IPS-11a (cell line): ENCODE results near the gene SLIT3.

Experiments
- H3K4me3 ChIP-seq: one replicate; pipeline ENCODE4 v1.5.1; 2013; ENCODE audit warnings: low read depth, low read length, control low read depth

SLIT3 gene

DNA sequence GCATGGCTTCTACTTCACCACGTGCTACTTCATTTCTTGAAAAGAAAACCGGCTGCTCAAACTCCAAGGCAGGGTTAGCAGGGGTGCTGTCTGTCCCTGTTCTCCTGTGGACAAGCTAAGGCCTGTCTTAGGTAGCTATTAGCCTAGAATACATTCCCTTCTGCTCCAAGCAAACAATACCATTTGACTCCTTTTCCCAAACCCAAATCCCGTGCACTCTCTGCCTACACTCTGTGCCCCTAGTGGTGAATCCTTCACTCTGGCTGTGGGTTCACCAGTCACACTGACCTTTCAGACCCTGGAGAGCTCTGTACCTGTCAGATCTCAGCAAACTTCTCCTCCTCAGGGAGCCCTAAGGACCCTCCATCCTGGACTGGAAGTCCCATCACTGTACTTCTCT is 211.6 kb downstream of the SLIT3 start:
- H3K4me3 ChIP-seq: no peak overlapping the region

DNA sequence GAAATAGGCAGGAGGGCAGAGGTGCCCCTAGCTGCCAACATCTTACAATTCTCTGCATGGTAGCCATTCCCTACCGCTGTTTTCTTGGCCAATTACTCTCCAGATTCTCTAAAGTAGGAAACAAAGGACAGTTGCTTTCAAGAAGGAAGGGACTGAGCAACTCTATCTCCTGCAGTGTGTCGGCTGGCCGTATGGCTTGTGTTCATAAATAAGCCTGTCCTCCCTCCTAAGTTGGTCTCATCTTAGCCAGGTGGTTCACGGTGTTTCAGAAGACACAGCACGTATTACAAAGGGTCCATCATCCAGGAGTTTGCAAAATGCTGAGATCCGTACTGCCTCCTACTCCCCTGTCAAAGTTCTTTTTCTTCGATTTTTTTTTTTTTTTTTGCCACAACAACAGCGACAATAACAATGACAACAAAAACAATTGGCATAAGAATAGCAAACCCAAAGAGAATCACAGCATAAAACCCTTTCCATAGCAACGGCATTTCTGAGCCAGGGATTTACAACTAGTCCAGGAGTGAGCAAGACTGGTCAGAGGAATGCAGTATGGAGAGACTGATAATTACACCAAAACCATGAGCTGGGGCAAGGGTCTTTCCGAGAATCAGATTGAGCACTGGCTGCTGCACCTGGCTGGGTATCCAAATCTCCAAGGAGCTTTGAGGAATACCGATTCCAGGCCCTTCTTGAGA is 212.8 kb downstream of the SLIT3 start:
- no peak overlapping the region for H3K4me3 ChIP-seq

DNA sequence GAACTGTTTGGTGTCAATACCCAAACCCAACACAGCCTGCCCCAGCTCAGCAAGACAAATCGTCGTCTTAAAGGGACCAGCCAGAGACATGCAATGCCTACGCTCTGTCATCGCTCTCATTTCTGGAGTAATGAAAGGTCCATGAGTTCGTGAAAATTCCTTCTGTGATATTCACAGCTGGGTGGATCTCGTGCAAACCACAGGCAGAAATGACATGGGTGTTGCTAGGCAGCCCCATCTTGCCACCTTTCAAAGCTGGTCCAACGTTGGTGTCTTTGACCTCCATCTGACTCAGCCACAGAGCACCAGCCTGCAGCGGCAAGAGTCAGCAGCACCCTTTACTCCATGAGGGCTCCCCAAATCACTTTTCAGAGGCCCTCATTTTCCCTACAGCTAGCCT is 215.3 kb downstream of the SLIT3 start:
- H3K4me3 ChIP-seq: no peak overlapping the region

DNA sequence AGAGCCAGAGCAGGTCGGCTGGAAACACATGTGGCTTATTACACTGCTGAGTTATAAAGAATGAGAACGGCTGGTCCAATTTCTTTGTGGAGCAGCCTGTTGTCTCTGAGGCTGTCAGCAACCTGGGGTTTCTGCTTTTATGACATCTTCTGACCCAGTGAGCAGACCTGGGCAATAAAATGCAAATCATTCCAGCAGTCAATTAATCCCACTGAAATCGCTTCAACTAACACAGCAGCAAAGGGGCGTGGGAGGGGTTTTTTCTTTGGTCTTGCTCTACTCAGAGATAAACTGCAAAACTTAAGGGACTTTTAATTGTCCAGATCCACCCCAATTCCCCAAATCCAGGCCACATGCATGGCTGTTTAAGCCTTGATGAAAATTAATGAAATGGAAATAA is 215.7 kb downstream of the SLIT3 start:
- H3K4me3 ChIP-seq: no peak overlapping the region

DNA sequence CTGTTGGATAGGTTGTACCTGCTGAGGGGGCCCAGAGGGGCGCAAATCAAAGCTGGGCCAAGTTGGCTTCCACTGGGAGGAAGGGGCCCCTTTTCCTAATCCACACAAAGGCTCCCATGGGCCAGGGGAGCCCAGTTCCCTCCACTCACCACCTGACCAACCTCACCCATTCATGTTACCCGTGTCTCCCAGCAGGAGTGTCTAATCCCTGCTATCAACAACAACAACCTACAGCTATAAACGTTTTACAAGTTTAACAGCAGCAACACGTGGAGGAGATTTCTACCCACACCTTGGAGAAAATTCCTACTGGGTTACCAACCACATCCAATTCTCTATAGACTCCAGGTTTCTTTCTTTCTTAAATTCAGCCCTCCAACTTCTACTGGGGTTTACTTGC is 216.2 kb downstream of the SLIT3 start:
- no peak overlapping the region for H3K4me3 ChIP-seq

DNA sequence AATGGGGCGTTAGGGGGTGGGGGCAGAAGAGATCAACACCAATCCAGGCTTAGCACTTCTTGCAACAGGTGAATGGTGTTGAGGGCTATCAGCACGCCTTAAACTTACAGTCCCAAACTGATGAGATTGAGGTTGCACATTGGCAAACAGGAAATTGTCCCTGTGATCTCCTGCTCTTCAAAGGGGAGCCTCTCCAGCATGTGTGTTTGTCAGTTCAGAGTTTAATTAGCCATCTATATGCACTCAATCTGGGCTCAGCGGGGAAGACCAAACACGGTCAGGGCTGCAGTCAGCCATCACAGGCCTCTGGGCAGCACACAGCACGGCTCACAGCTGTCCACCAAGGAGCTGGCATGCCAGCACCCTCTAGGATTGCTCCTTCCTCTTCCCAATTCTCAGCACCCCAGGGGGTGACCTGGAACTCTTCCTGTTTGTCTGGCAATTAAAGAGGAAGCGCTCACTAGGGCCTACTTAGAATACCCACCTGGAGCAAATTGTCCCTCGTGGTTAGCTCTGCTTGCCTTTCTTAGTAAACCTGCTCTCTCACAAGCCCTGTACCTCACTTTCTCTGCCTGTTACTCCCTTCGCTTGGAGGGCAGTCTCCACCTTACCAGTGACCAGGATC is 217.4 kb downstream of the SLIT3 start:
- no peak overlapping the region for H3K4me3 ChIP-seq

DNA sequence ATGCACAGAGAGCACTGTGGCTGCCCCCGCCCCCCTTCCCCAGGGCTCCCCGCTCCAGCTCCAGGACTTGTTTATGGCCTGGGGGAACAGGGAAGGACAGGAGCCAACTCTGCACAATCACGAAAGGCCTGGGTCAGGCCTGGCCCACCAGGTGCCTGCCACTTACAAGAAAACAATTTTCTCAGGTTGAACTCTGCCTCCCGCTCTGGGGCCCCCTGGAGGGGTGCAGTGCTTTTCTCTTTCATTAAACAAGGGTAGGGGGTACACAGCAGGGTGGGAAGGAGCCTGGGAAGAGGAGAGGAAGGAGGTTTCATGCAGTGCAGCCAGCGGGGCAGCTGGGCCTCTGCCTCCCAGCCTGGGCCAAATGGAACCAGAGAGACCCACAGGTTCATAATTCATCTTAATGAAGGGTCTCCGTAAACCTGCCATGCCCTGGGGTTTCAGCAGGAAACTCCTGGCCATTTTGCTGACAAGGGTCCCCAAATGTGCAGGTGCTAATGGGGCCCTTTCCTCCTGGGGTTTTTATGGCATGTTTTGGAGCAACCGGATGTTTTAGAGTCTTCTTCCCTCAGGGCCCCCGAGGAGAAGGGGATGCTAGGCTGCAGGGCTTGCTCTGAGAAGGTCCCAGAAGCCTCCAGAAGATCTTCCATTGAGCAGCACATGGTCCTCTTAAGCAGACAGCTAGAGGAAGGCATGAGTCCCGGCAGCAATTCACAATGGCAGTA is 219.8 kb downstream of the SLIT3 start:
- H3K4me3 ChIP-seq: no peak overlapping the region

DNA sequence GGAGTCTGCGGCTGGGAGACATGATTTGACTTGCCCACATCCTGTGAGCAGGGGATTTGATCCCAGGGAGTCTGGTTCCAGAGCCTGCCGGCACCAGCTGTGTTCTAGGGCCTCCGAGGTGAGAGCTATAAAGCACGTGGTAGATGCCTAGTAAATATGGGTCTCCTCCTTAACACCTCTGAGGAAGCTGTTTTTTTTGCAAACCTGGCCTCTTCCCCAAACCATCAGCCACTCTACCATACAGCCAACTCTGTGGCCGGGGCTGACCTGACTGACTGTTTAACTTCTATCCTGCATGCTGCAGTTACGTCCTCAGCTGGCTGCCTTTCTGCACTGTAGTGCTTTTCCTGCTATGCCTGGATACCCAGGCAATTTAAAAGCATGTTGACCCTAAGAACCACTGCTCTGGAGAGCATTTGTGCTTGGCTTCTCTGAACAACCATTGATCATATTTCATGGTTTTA is 220.5 kb downstream of the SLIT3 start:
- no peak overlapping the region for H3K4me3 ChIP-seq

DNA sequence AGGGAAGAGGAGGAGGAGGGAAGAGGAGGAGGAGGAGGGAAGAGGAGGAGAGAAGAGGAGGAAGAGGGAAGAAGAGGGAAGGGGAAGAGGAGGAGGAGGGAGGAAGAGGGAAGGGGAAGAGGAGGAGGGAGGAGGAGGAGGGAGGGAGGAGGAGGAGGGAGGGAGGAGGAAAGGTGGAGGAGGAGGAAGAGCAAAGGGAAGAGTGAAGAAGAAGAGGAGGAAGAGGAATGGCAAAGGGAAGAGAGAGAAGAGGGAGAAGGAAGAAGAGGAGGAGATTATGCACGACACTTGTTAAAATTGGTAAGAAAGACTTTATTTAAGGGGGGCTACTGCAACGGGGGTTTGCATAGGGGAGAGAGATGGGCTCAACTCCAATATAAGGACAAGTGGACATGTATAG is 221.2 kb downstream of the SLIT3 start:
- no peak overlapping the region for H3K4me3 ChIP-seq

DNA sequence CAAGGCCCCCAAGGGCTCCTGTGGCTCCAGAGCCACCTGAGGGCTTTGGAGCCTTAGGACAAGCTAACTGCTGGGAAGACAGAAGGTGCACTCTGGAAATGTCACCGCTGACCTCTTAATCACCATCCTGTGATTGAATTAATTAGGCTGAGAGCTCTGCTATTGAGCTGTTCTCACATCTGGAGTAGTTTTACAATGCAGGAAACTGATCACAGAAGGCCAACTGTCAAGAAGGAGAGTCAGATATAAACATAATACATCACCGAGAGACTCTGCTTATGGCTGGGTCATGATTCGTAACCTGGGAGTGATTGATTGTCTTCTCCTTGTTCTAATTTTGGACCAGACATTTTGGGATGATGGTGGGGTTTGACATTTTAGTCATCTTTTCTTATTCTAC is 226.1 kb downstream of the SLIT3 start:
- no peak overlapping the region for H3K4me3 ChIP-seq

DNA sequence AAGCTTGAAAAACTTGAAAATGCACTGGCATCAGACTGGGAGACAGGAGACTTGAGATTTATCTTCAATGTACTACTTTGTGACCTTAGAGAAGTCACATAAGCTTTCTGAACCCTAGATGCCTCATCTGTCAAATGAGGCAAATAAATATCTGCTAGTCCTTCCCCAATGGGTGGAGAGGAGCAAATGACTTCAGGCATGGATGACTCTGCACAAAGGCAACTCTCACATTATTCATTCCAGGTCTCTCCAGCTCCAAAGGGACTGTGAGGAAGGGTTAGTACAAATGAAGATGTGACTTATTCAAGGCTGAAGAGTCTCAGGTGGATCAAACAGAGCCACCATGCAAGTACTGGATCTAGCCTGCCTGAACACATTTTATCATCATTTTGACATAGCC is 228.7 kb downstream of the SLIT3 start:
- no peak overlapping the region for H3K4me3 ChIP-seq

DNA sequence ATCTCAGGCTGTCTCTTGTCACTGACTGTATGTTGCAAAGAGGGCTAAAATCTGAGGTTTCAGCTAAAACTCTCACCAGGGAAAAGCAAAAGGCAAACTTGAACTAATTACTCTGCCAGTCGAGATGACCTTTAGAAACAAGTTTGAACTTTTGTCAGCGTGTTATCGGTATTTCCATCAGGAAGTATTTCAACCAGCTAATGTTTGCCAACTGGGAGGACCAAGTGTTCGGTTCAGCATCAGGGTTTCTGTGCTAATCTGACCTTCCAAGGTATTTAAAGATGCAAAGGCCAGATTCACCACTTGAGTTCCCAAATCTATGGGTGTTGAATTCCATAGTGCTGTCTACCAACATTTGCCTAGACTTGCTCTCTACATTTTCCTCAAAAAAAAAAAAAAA is 230.5 kb downstream of the SLIT3 start:
- no peak overlapping the region for H3K4me3 ChIP-seq

DNA sequence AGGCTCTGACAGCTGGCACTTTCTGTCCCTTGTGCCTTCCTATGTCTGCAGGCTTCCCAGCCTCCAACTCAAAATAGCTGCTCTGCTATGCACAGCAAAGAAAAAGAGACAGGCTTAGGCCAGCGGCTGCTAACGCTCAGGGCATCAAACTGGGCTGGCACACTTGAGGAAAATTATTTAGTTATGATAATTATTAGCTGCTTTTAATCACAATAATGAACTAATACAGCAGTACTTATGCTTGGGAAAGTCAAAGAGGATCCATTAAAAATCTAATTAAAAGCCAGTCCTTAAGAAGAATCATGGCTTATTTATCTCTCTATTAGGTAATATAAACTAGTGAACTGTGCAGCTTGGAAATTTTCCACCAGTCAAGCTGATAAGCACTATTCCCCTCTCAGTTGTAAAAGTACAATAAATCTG is 233.2 kb downstream of the SLIT3 start:
- H3K4me3 ChIP-seq: no peak overlapping the region

DNA sequence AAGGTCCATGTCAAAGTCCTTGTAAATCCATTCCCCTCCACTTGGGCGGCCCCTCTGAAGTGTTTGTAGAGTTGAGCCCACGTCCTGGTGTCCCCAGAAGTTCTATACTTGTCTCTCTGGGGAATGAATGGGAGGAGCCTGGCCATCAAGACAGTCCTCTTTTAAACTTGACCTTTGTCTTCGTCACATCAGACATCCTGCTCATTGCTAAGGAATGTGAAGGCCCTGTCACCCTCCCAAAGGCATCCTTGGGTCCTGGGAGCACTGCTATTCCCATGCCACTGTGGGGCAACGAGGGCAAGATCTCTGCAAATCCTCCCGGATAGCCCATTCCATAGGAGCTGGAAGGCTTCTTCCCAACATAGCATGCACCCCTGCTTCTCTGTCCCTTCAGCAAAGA is 235.5 kb downstream of the SLIT3 start:
- no peak overlapping the region for H3K4me3 ChIP-seq

DNA sequence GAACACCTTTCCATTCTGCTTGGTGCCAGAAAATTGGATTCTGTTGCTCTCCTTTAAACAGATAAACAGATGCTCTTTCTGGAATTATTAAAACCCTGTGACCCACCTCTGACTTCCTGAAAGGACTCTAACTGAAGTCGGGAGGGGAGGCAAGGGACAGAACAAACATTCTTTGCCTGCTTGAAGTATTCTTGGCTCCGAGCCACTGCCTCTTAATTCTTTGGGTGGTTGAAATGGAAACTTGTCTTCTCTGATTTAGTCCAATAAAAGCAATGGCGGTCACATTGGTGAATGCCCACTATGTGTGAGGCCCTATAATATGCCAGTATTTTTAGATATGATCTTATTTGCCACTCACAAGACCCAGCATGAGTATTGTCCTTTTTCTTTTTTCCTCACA is 236.8 kb downstream of the SLIT3 start:
- no peak overlapping the region for H3K4me3 ChIP-seq

DNA sequence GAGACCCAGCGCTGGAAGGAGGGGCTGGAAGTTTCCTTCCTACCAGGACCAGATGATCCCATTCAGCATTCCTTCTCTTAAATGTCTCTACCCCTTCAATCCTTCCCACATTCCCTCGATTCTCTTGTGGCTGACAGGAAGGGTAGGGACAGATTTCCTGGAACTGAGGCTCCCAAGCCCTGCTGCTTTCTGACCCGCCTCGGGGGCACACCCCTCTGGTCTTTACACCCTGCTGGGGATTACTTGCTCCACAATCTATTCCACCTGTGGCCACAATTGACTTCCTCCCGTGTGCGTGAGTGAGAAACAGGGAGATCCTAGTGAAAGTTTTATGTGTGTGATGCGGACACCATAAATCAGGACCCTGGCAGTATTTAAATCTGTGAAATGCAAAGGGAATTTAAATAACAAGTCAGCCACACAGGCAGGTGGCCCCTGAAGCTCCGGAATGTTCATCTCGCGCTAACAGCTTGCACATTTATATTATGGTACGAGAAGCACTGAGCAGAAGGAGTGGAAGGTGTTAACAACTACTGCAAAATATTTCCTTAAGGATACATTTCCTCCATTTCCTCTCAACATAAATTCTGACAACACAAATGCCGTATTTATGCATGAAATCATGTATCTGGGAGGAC is 237.5 kb downstream of the SLIT3 start:
- no peak overlapping the region for H3K4me3 ChIP-seq

DNA sequence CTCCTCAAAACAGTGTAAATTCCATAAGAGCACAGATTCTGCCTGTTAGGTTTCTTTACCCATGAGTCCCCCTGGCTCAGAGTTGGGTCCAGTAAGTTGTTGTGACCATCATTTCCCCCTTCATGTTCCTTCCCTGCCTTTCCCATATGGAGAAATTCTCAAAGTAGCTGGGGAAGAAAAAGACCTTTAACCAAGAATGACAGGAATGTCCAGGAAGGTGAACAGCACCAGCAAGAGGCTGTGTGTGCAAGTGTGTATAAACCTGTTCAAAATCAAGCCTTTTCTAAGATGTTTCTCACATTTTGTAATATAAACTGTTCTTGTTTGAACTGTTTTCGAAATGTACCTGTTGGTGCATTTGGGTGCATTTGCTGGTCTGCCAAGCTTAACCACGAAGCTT is 238.2 kb downstream of the SLIT3 start:
- H3K4me3 ChIP-seq: no peak overlapping the region

DNA sequence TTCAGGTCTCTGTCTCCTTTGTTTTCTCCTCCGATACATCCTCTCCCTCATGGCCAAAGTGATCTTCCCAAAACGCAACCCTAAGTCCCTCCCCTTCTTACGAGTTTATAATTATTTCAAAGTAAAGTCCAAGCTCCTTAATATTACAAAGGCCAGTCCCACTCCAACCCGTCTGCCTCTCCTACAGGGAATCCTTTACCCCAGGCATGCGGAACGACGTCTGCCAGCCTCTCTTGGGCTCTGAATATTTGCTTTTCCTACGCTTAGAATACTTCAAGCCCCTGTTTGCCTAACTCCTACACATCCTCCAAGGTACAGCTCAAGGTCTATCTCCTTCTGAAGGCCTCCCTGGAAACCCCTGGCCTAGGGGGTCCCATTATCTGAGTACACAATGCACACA is 246.4 kb downstream of the SLIT3 start:
- H3K4me3 ChIP-seq: no peak overlapping the region

DNA sequence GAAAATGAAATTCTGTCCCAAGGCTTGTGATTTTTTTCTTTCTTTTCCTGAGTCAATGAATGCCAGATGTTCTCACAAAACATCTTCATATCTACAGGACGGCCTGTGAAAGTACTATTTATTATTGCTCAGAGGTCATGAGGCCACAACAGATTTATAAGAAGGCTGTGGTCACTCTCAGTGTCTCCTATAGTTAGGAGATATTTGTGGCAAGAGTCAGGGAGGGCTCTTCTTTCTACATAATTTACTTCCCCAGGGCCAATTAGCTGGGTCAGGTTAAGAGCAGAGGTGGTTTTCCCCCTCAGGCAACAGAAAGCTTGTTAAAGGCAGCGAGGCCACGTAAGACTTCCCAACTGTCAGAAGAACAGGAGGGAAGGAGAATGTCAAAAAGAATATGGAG is 248.7 kb downstream of the SLIT3 start:
- no peak overlapping the region for H3K4me3 ChIP-seq

DNA sequence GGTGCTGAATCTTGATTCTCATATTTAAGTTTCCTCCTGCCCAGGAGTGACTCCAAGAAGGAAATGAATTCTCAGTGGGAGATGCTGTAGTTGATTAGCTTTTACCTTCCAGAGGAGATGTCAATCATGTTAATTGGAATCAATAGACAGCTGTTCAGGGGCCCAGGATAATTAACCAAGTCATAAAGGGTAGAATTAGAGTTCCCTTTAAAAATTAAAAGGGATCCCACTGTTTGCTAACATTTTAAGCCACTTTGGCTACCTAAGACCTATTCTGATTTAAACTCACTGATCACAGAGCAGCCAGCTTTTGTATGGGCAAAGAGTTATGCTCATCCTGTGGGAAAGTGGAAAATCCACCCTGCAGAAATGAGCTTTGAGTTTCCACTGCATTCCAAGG is 249.6 kb downstream of the SLIT3 start:
- H3K4me3 ChIP-seq: no peak overlapping the region

DNA sequence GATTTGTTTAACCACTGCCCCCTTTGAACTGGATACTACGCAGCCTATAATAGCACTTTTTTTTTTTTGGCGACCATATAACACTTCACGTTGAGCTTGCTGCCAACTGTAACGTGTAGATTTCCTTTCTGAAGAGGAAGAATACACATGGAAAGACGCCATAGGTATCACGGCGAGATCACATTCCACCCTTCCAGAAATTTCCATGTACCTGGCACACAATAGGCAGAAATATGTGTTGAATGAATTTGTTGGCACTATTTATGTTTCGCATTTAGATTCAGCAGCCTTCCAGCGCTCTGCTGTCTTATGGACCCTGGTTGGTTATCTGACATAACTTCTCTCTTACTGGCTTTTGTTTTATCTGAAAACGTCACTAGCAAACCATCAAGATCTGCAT is 250.3 kb downstream of the SLIT3 start:
- no peak overlapping the region for H3K4me3 ChIP-seq

DNA sequence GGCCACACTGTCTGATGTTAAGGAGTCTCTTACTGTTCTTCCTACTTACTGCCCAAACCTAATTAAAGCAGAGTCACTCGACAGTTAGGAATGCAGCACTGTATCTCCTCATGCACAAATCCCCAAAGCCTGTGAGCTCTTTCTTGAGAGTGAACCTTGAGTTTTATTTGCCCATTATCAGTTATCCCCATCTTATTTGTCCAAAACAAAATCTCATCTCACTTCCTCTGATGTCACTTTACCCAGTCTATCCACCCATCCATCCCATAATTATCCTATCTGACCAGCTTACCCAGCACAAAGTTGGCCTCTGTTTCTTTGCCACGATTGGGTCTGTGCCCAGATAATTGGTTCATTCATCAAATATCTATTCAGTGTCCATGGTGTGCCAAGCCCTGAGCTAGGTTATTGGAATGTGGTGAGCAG is 250.8 kb downstream of the SLIT3 start:
- H3K4me3 ChIP-seq: no peak overlapping the region
